ENCODE data around the gene NABP1. TPM values are rescaled to one million over a fixed set of nuclear protein-coding genes. Genes with fewer than 3 reads are reported as not detected.

The NABP1 gene
- total RNA-seq, 1 donor from 2014 or later: 13.0 TPM

DNA sequence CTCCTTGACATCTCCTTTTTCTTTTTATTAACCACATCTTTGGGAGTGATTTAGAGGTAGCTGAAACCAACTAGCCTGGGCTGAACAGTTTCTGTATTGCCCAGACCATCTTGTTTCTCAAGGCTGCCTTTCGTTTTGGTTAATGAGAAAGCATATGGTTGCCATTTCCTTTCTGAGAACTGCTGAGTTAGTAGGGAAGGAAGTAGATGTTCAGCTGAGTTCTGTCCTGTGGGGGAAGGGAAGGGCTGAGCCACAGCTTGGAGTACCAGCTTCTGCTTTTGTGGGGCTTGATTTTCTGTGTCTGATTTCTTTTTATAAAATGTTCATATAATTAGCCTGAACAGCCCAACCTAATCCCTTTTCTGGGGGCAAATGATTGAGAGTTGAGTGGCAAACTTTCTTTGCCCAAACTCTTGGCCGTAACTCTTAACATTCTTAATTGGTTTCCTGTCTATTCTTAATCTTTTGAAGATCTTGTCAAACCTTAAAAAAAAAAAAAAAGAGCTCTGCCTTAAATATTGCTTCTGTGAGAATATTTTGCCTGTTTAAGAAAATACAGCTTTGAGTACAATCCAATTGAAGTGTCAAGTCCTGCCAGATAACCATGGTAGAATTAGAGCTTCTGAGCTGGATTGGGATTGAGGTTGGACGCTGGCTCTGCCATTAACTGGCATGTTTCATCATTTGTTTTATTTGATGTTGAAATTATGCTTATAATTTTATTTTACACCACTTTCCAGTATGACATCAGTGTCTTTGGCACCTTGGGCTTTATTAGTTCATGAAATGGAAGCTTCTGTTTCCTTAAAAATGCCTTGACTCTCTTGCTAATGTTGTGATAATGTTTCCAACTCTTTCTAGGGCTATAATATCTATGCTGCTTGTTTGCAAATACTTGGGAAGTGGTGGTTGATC is 1.9 kb upstream of the NABP1 start:
- H3K27ac Mint-ChIP-seq (ENCODE audit: unreplicated experiment): peak overlapping the region; percentile 62
- H3K4me1 Mint-ChIP-seq (ENCODE audit: low read depth, unreplicated experiment): peaks cover 8% of the 10 kb centered on the region
- peak overlapping the region; percentile 53 for H3K4me3 Mint-ChIP-seq (ENCODE audit: unreplicated experiment)
- TF ChIP-seq, protein P1, sequence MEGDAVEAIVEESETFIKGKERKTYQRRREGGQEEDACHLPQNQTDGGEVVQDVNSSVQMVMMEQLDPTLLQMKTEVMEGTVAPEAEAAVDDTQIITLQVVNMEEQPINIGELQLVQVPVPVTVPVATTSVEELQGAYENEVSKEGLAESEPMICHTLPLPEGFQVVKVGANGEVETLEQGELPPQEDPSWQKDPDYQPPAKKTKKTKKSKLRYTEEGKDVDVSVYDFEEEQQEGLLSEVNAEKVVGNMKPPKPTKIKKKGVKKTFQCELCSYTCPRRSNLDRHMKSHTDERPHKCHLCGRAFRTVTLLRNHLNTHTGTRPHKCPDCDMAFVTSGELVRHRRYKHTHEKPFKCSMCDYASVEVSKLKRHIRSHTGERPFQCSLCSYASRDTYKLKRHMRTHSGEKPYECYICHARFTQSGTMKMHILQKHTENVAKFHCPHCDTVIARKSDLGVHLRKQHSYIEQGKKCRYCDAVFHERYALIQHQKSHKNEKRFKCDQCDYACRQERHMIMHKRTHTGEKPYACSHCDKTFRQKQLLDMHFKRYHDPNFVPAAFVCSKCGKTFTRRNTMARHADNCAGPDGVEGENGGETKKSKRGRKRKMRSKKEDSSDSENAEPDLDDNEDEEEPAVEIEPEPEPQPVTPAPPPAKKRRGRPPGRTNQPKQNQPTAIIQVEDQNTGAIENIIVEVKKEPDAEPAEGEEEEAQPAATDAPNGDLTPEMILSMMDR (IDR thresholded peaks at IDR 0.05; ENCODE audit: partially characterized antibody, unreplicated experiment): no peak
- H3K27me3 Mint-ChIP-seq (ENCODE audit: unreplicated experiment): peaks cover 5% of the 10 kb centered on the region
- H3K36me3 Mint-ChIP-seq (ENCODE audit: unreplicated experiment): no peaks in the 10 kb centered on the region
- no peak for DNase-seq
- peaks cover 5% of the 10 kb centered on the region for H3K9me3 Mint-ChIP-seq (ENCODE audit: unreplicated experiment)

- peaks cover 5% of the 10 kb centered on the region for H3K9me3 Mint-ChIP-seq (ENCODE audit: unreplicated experiment)
- peak overlapping the region; percentile 98 for H3K27ac Mint-ChIP-seq (ENCODE audit: unreplicated experiment)
- H3K36me3 Mint-ChIP-seq (ENCODE audit: unreplicated experiment): no peaks in the 10 kb centered on the region
- TF ChIP-seq, protein P1 (IDR thresholded peaks at IDR 0.05; ENCODE audit: partially characterized antibody, unreplicated experiment): no peak
- DNase-seq: no peak
- peak overlapping the region; percentile 95 for H3K4me3 Mint-ChIP-seq (ENCODE audit: unreplicated experiment)
- H3K4me1 Mint-ChIP-seq (ENCODE audit: low read depth, unreplicated experiment): peaks cover 8% of the 10 kb centered on the region
- peaks cover 5% of the 10 kb centered on the region for H3K27me3 Mint-ChIP-seq (ENCODE audit: unreplicated experiment)
Observed at GRCh38 chr2:191676790-191677645, 918 bp upstream of the NABP1 start.

DNA sequence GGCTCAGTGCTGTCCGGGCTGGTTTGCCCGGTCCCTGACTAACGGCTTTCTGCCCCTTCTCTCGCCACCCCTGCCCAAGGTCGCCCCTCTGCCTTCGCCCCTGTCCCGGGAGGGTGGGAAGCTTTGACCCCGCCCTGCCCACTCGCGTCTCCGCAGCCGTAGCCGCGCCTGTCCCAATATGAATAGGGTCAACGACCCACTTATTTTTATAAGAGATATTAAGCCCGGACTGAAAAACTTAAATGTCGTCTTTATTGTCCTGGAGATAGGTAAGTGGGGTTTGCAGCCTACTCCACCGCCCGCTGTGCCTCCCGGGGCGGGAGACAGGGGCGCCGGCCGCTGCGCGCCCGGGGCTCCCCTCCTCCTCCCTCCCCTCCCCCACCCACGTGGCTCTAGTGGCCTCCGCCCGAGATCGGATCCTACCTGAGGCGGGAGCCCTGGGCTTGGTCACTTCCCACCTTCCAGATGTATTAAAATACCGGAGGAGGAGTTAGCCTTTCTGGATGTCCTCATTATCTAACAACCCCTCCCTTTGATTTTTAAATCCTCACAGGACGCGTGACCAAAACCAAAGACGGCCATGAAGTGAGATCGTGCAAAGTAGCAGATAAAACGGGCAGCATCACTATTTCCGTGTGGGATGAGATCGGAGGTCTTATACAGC is 633 bp downstream of the NABP1 start:
- Mint-ChIP-seq H3K4me3 (ENCODE audit: unreplicated experiment) (peak overlapping the region; percentile 95), H3K36me3 (ENCODE audit: unreplicated experiment) (no peaks in the 10 kb centered on the region), H3K4me1 (ENCODE audit: low read depth, unreplicated experiment) (peaks cover 8% of the 10 kb centered on the region), H3K27ac (ENCODE audit: unreplicated experiment) (peak overlapping the region; percentile 86), H3K27me3 (ENCODE audit: unreplicated experiment) (peaks cover 5% of the 10 kb centered on the region), H3K9me3 (ENCODE audit: unreplicated experiment) (peaks cover 5% of the 10 kb centered on the region)
- TF ChIP-seq, protein P1 (IDR thresholded peaks at IDR 0.05; ENCODE audit: partially characterized antibody, unreplicated experiment): no peak
- peak; percentile 59 for DNase-seq

GRCh38 chr2:191679818-191680600 is 2.1 kb downstream of the NABP1 start:
- no peak for DNase-seq
- H3K27me3 Mint-ChIP-seq (ENCODE audit: unreplicated experiment): peaks cover 5% of the 10 kb centered on the region
- H3K4me3 Mint-ChIP-seq (ENCODE audit: unreplicated experiment): peak overlapping the region; percentile 52
- TF ChIP-seq, protein P1 (IDR thresholded peaks at IDR 0.05; ENCODE audit: partially characterized antibody, unreplicated experiment): no peak
- peaks cover 8% of the 10 kb centered on the region for H3K4me1 Mint-ChIP-seq (ENCODE audit: low read depth, unreplicated experiment)
- no peaks in the 10 kb centered on the region for H3K36me3 Mint-ChIP-seq (ENCODE audit: unreplicated experiment)
- H3K27ac Mint-ChIP-seq (ENCODE audit: unreplicated experiment): no peak overlapping the region
- peaks cover 5% of the 10 kb centered on the region for H3K9me3 Mint-ChIP-seq (ENCODE audit: unreplicated experiment)
